Upper lobe of left lung (tissue), 6 donors: ENCODE measurements around the gene STXBP3. TPM values are rescaled to one million over a fixed set of nuclear protein-coding genes. Genes with fewer than 3 reads are reported as not detected.

Experiments
- ATAC-seq, 2 donors: fragments of 200-7000 bp; cut with Tn5 transposase; one replicate each; pipeline ENCODE4 v1.9.1; 2022; ENCODE audit warnings: mild to moderate bottlenecking in 2 of 2, moderate library complexity in 2 of 2; ENCODE audit not compliant: low FRiP score in 2 of 2
- DNase-seq, 2 donors: peaks; one replicate each; pipeline ENCODE4 v3.0.0-alpha.2; 2019 to 2020
- H3K27ac ChIP-seq, 4 donors: fragments of 200-600 bp; sonication (generic); one replicate each; pipeline ENCODE4 v1.5.1; 2016 to 2019
- H3K27me3 ChIP-seq, 4 donors: fragments of 200-600 bp; sonication (generic); one replicate each; pipeline ENCODE4 v1.5.1; 2017 to 2019
- H3K36me3 ChIP-seq, 4 donors: fragments of 200-600 bp; sonication (generic); one replicate each; pipeline ENCODE4 v1.5.1; 2016 to 2019
- H3K4me1 ChIP-seq, 4 donors: fragments of 200-600 bp; sonication (generic); one replicate each; pipeline ENCODE4 v1.5.1; 2018 to 2019
- H3K4me3 ChIP-seq, 4 donors: fragments of 200-600 bp; sonication (generic); one replicate each; pipeline ENCODE4 v1.5.1; 2017 to 2019; ENCODE audit warnings: mild to moderate bottlenecking in 2 of 4, moderate library complexity in 1 of 4
- H3K9me3 ChIP-seq, 4 donors: fragments of 200-600 bp; sonication (generic); one replicate each; pipeline ENCODE4 v1.5.1; 2018 to 2019
- EP300 ChIP-seq, 4 donors: sonication (generic); formaldehyde crosslinking; IDR thresholded peaks; one replicate each; pipeline ENCODE4 v1.5.1; 2017; ENCODE audit warnings: antibody characterized with exemption in 4 of 4, control low read depth in 2 of 4
- POLR2A ChIP-seq, 4 donors: fragments of 450-650 bp; IDR thresholded peaks; one replicate each; pipeline ENCODE4 v1.5.1; 2016 to 2017; ENCODE audit warnings: antibody characterized with exemption in 4 of 4, mild to moderate bottlenecking in 2 of 4
- POLR2AphosphoS5 ChIP-seq, 2 donors: sonication (generic); formaldehyde crosslinking; IDR thresholded peaks; one replicate each; pipeline ENCODE4 v1.5.1; 2017; ENCODE audit warnings: antibody characterized with exemption in 2 of 2
- WGBS, 2 donors: methylation state at CpG; one replicate each; pipeline ENCODE4 v1.1.5; 2017 to 2018; 5-methylcytosine and 5-hydroxymethylcytosine counted together
- total RNA-seq, 6 donors: library from RNA; depleted of rRNA in 4 of 6; stranded (reverse); fragments of >200 nt in 4 of 6; gene quantifications; one replicate each; pipeline versions ENCODE4 v1.1.0 to v1.2.1, GENCODE V29; 2016 to 2021
- TF ChIP-seq, protein P1 (sequence below), 6 experiments: fragments of 450-650 bp in 4 of 6; fragments of 200-600 bp in 2 of 6; sonication (generic) in 2 of 6; IDR thresholded peaks; one replicate each; pipeline ENCODE4 v1.5.1; 2016 to 2019; ENCODE audit warnings: antibody characterized with exemption in 6 of 6
- donor health status: DM: no; HTN: no; CAD: no; lungs with moderate emphysema.
- donor health status: DM: no; HTN: yes; CAD: no; lungs with severe emphysema.

The STXBP3 gene
- total RNA-seq, 6 donors from 2014 or later = 41.8 to 84.1 (median 55.8) TPM

DNA sequence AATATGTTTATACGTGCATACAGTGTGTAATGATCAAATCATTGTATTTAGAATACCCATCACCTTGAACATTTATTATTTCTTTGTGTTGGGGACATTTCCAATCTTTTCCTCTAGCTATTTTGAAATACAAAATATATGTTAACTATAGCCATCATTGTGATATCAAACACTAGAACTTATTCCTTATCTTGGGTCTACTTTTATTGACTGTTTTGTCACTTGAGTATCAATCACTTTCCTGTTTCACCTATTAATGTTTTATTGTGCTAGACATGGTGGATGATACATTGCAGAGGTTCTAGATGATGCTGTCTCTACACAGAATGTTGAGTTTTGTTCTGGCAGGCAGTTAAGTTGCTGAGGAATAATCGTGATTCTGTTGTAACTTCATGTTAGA, 45.9 kb downstream of the STXBP3 start:
- DNase-seq (no peak), ATAC-seq (no peak)
- WGBS, 2 donors = 98 to 99% methylated on average over 2 of the region's 2 CpGs
- H3K4me3 ChIP-seq = no peak overlapping the region
- no peaks in the 10 kb centered on the region for H3K4me1 ChIP-seq
- no peak overlapping the region for H3K27ac ChIP-seq
- TF ChIP-seq POLR2AphosphoS5 (IDR thresholded peaks at IDR 0.05) (no peak), POLR2A (IDR thresholded peaks at IDR 0.05) (no peak), EP300 (IDR thresholded peaks at IDR 0.05) (no peak)
- TF ChIP-seq, protein P1, sequence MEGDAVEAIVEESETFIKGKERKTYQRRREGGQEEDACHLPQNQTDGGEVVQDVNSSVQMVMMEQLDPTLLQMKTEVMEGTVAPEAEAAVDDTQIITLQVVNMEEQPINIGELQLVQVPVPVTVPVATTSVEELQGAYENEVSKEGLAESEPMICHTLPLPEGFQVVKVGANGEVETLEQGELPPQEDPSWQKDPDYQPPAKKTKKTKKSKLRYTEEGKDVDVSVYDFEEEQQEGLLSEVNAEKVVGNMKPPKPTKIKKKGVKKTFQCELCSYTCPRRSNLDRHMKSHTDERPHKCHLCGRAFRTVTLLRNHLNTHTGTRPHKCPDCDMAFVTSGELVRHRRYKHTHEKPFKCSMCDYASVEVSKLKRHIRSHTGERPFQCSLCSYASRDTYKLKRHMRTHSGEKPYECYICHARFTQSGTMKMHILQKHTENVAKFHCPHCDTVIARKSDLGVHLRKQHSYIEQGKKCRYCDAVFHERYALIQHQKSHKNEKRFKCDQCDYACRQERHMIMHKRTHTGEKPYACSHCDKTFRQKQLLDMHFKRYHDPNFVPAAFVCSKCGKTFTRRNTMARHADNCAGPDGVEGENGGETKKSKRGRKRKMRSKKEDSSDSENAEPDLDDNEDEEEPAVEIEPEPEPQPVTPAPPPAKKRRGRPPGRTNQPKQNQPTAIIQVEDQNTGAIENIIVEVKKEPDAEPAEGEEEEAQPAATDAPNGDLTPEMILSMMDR (IDR thresholded peaks at IDR 0.05) = no peak
- H3K36me3 ChIP-seq = peaks cover 17 to 82% (median 28%) of the 10 kb centered on the region in 4 donors
- H3K9me3 ChIP-seq = peaks cover 0 to 11% (median 3%) of the 10 kb centered on the region in 4 donors
- H3K27me3 ChIP-seq = no peaks in the 10 kb centered on the region

DNA sequence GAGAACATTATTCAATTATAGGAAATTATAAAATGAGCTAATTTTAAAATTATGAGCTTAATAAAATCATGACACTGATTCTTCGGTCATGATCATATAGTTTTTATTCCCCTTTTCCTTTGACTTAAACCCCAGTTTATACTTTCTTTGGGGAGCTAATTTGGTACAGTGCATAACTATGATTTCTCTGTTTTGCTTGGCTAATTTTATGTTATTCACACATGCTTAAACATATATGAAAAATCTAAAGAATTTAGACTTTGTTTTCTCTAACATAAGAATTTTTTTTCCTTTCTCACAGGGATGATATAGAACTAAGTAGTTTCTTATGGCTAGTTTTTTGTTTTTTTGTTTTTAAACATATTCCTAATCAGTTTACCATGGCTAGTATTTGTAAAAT, 52.5 kb downstream of the STXBP3 start:
- H3K36me3 ChIP-seq = peaks cover 12 to 98% (median 43%) of the 10 kb centered on the region in 4 donors
- DNase-seq = no peak
- no peak overlapping the region for H3K27ac ChIP-seq
- no peak overlapping the region for H3K4me3 ChIP-seq
- TF ChIP-seq POLR2A (IDR thresholded peaks at IDR 0.05) (no peak), POLR2AphosphoS5 (IDR thresholded peaks at IDR 0.05) (no peak)
- WGBS, 2 donors = 79 to 95% methylated on average over 1 of the region's 1 CpG
- no peaks in the 10 kb centered on the region for H3K9me3 ChIP-seq
- no peaks in the 10 kb centered on the region for H3K27me3 ChIP-seq
- no peak for ATAC-seq
- no peaks in the 10 kb centered on the region for H3K4me1 ChIP-seq

DNA sequence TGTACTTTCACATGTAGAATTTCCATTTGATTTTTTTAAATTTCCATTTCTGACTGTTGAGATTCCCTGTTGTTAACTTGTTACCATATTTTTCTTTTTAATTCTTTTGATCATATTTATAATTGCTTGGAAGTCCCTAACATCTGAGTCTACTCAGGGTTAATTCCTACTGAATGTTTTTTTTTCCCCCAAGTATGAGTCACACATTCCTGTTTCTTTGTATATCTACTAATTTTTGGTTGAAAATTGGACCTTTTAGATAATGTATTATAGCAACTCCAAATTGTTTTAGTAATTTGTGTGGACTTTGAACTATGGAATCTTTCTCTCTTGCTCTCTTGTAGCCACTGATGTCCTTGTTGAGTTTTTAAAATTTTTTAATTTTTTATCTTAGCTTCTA, 54.6 kb downstream of the STXBP3 start:
- no peak for ATAC-seq
- no peak overlapping the region for H3K27ac ChIP-seq
- H3K36me3 ChIP-seq = peaks cover 2 to 95% (median 36%) of the 10 kb centered on the region in 4 donors

DNA sequence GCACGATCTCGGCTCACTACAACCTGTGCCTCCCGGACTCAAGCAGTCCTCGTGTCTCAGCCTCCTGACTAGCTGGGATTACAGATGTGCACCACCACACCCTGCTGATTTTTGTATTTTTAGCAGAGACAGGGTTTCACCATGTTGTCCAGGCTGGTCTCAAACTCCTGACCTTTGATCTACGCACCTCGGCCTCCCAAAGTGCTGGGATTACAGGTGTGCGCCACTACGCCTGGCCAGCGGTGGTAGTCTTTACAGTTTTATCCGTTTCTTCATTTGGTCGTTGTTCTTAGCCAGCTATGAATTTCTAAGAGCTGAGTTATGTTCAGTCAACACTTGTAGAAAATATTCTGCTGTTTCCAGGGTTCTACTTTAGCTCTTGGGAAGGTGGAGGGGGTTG, 57.1 kb downstream of the STXBP3 start:
- Histone ChIP-seq H3K4me3 (no peak overlapping the region), H3K9me3 (no peaks in the 10 kb centered on the region), H3K36me3 (peaks cover 7 to 94% (median 36%) of the 10 kb centered on the region in 4 donors), H3K27ac (no peak overlapping the region), H3K4me1 (no peaks in the 10 kb centered on the region), H3K27me3 (no peaks in the 10 kb centered on the region)
- TF ChIP-seq POLR2AphosphoS5 (IDR thresholded peaks at IDR 0.05) (no peak), EP300 (IDR thresholded peaks at IDR 0.05) (no peak), POLR2A (IDR thresholded peaks at IDR 0.05) (no peak)
- TF ChIP-seq, protein P1 (IDR thresholded peaks at IDR 0.05) = no peak
- ATAC-seq (no peak), DNase-seq (no peak)
- WGBS, 2 donors = 93 to 99% methylated on average over 11 of the region's 11 CpGs

More for the DNA sequence above, 54.6 kb downstream of the STXBP3 start:
- TF ChIP-seq, protein P1 (IDR thresholded peaks at IDR 0.05) = no peak
- TF ChIP-seq POLR2AphosphoS5 (IDR thresholded peaks at IDR 0.05) (no peak), POLR2A (IDR thresholded peaks at IDR 0.05) (no peak)
- Histone ChIP-seq H3K27me3 (no peaks in the 10 kb centered on the region), H3K9me3 (no peaks in the 10 kb centered on the region), H3K4me3 (no peak overlapping the region), H3K4me1 (no peaks in the 10 kb centered on the region)
- DNase-seq = no peak

DNA sequence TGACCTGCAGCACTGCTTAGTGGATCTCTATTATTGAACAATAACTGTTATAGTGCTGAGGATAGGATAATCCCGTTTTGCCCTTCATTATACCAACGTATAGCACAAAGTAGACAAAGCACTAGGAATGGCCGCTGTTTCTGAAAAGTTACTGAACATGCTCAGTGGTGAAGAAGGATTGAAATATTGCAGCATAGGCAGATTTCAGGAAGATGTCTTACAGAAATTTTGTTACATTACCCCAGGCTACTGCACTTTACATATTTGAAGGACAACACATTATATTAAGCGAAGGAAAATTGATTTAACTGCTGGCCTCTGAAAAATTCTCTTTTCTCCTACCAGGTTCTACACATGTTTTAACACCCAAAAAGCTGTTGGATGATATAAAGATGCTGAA, 62.0 kb downstream of the STXBP3 start:
- TF ChIP-seq, protein P1 (IDR thresholded peaks at IDR 0.05) = no peak
- TF ChIP-seq EP300 (IDR thresholded peaks at IDR 0.05) = no peak
- no peak for TF ChIP-seq POLR2AphosphoS5 (IDR thresholded peaks at IDR 0.05)
- no peak for TF ChIP-seq POLR2A (IDR thresholded peaks at IDR 0.05)
- H3K27ac ChIP-seq = no peak overlapping the region
- no peak overlapping the region for H3K4me3 ChIP-seq
- peaks cover 11 to 71% (median 26%) of the 10 kb centered on the region in 4 donors for H3K36me3 ChIP-seq
- no peaks in the 10 kb centered on the region for H3K4me1 ChIP-seq
- 96 to 97% methylated on average over 4 of the region's 4 CpGs for WGBS, 2 donors
- no peak for ATAC-seq
- no peaks in the 10 kb centered on the region for H3K9me3 ChIP-seq
- no peak for DNase-seq
- H3K27me3 ChIP-seq = no peaks in the 10 kb centered on the region
